ENCODE results near the gene ZNF335. TPM values are rescaled to one million over a fixed set of nuclear protein-coding genes. Genes with fewer than 3 reads are reported as not detected.
"Not testable (repeated sequence)": the region's sequence is repeated elsewhere in the genome, so short reads cannot be mapped to it uniquely, and the experiment has no call there.

ZNF335 gene
- total RNA-seq, 1 donor, result 49.4 TPM

GRCh38 chr20:45909817-45910669 lies 62.0 kb downstream of the ZNF335 start:
- no peaks in the 10 kb centered on the region for H3K27me3 ChIP-seq (ENCODE audit: insufficient read depth, low read length)
- H3K4me3 ChIP-seq (ENCODE audit: low read length), result no peak overlapping the region
- H3K4me1 ChIP-seq (ENCODE audit: insufficient read depth, low read length), result peaks cover 51% of the 10 kb centered on the region
- H3K9me3 ChIP-seq (ENCODE audit: low read depth, low read length), result no peaks in the 10 kb centered on the region

DNA sequence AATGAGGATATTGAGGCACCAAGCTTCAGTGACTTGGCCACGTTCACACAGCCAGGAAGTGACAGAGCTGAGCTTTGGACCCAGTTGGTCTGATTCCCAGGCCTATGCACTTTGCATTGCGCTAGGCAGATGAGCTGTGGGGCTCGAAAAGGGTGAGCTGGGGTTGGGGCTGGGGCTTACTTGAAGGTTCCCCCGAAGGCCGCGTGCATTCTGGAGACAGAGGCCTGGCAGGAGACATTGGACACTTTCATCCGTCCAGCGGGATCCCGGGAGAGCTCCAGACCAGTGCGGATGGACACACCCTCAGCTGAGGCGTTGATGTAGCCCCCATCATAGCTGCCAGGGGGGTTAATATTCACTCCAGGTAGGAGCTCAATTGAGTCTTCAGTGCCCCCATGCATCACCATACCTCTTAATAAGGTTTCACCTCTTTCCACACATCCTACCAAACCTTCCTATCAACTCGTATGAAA lies 62.6 kb downstream of the ZNF335 start:
- H3K27me3 ChIP-seq (ENCODE audit: insufficient read depth, low read length), result no peaks in the 10 kb centered on the region
- no peaks in the 10 kb centered on the region for H3K9me3 ChIP-seq (ENCODE audit: low read depth, low read length)
- no peak overlapping the region for H3K4me3 ChIP-seq (ENCODE audit: low read length)
- H3K4me1 ChIP-seq (ENCODE audit: insufficient read depth, low read length), result peaks cover 45% of the 10 kb centered on the region

- H3K4me3 ChIP-seq (ENCODE audit: low read length), result no peak overlapping the region
- peaks cover 33% of the 10 kb centered on the region for H3K4me1 ChIP-seq (ENCODE audit: insufficient read depth, low read length)
These were observed 63.9 kb downstream of the ZNF335 start for GRCh38 chr20:45908084-45908483.

GRCh38 chr20:45907219-45907948 lies 64.6 kb downstream of the ZNF335 start:
- no peaks in the 10 kb centered on the region for H3K9me3 ChIP-seq (ENCODE audit: low read depth, low read length)
- H3K4me3 ChIP-seq (ENCODE audit: low read length), result no peak overlapping the region
- no peaks in the 10 kb centered on the region for H3K27me3 ChIP-seq (ENCODE audit: insufficient read depth, low read length)
- H3K4me1 ChIP-seq (ENCODE audit: insufficient read depth, low read length), result peaks cover 30% of the 10 kb centered on the region

More at GRCh38 chr20:45908084-45908483, 63.9 kb downstream of the ZNF335 start:
- Histone ChIP-seq H3K9me3 (ENCODE audit: low read depth, low read length) (no peaks in the 10 kb centered on the region), H3K27me3 (ENCODE audit: insufficient read depth, low read length) (no peaks in the 10 kb centered on the region)

GRCh38 chr20:45905505-45906079 lies 66.4 kb downstream of the ZNF335 start:
- Histone ChIP-seq H3K4me3 (ENCODE audit: low read length) (no peak overlapping the region), H3K4me1 (ENCODE audit: insufficient read depth, low read length) (peaks cover 14% of the 10 kb centered on the region), H3K9me3 (ENCODE audit: low read depth, low read length) (no peaks in the 10 kb centered on the region), H3K27me3 (ENCODE audit: insufficient read depth, low read length) (no peaks in the 10 kb centered on the region)

- H3K27me3 ChIP-seq (ENCODE audit: insufficient read depth, low read length), result no peaks in the 10 kb centered on the region
- no peak overlapping the region for H3K4me3 ChIP-seq (ENCODE audit: low read length)
- no peaks in the 10 kb centered on the region for H3K9me3 ChIP-seq (ENCODE audit: low read depth, low read length)
- H3K4me1 ChIP-seq (ENCODE audit: insufficient read depth, low read length), result peaks cover 7% of the 10 kb centered on the region
These were observed 67.2 kb downstream of the ZNF335 start for GRCh38 chr20:45904583-45905504.

- Histone ChIP-seq H3K4me3 (ENCODE audit: low read length) (no peak overlapping the region), H3K27me3 (ENCODE audit: insufficient read depth, low read length) (no peaks in the 10 kb centered on the region), H3K9me3 (ENCODE audit: low read depth, low read length) (no peaks in the 10 kb centered on the region), H3K4me1 (ENCODE audit: insufficient read depth, low read length) (no peaks in the 10 kb centered on the region)
These were observed 69.8 kb downstream of the ZNF335 start for GRCh38 chr20:45902199-45902701.

DNA sequence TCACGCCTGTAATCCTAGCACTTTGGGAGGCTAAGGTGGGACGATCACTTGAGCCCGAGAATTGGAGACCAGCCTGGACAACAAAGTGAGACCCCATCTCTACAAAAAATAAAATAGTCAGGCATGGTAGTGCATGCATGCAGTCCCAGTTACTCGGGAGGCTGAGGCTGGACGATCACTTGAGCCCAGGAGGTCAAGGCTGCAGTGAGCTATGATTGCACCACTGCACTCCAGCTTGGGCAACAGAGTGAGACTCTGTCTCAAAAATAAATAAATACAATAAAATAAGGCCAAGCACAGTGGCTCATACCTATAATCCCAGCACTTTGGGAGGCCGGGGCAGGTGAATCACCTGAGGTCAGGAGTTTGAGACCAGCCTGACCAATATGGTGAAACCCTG lies 70.7 kb downstream of the ZNF335 start:
- not testable (repeated sequence) for H3K27me3 ChIP-seq (ENCODE audit: insufficient read depth, low read length)

GRCh38 chr20:45899046-45899835 lies 72.8 kb downstream of the ZNF335 start:
- Histone ChIP-seq H3K27me3 (ENCODE audit: insufficient read depth, low read length) (no peaks in the 10 kb centered on the region), H3K9me3 (ENCODE audit: low read depth, low read length) (no peaks in the 10 kb centered on the region), H3K4me1 (ENCODE audit: insufficient read depth, low read length) (no peaks in the 10 kb centered on the region), H3K4me3 (ENCODE audit: low read length) (no peak overlapping the region)

More for the DNA sequence above, 70.7 kb downstream of the ZNF335 start:
- not testable (repeated sequence) for H3K4me3 ChIP-seq (ENCODE audit: low read length); H3K9me3 ChIP-seq (ENCODE audit: low read depth, low read length); H3K4me1 ChIP-seq (ENCODE audit: insufficient read depth, low read length)

Other genes with a start within 250 kb of the ZNF335 start
- not detected for gene SPINT4, start 249.9 kb downstream of the ZNF335 start, total RNA-seq
- not detected for gene WFDC3, start 180.3 kb downstream of the ZNF335 start, total RNA-seq
- gene DNTTIP1, start 180.2 kb downstream of the ZNF335 start, total RNA-seq, result 4.4 TPM
- 1.6 TPM for gene UBE2C, start 159.6 kb downstream of the ZNF335 start, total RNA-seq
- 0.73 TPM for gene TNNC2, start 144.9 kb downstream of the ZNF335 start, total RNA-seq
- 5.7 TPM for gene SNX21, start 138.4 kb downstream of the ZNF335 start, total RNA-seq
- 13.9 TPM for gene ACOT8, start 114.8 kb downstream of the ZNF335 start, total RNA-seq
- 0.63 TPM for gene ZSWIM3, start 114.6 kb downstream of the ZNF335 start, total RNA-seq
- gene ZSWIM1, start 91.0 kb downstream of the ZNF335 start, total RNA-seq, result 10.1 TPM
- 0.52 TPM for gene SPATA25, start 84.6 kb downstream of the ZNF335 start, total RNA-seq
- gene NEURL2, start 81.0 kb downstream of the ZNF335 start, total RNA-seq, result 1.9 TPM
- 111 TPM for gene CTSA, start 80.9 kb downstream of the ZNF335 start, total RNA-seq
- gene PLTP, start 60.0 kb downstream of the ZNF335 start, total RNA-seq, result 1.4 TPM
- 48.0 TPM for gene PCIF1, start 37.5 kb downstream of the ZNF335 start, total RNA-seq
- 3.0 TPM for gene MMP9, start 36.7 kb upstream of the ZNF335 start, total RNA-seq
- 0.10 TPM for gene SLC12A5, start 57.0 kb upstream of the ZNF335 start, total RNA-seq
- 15.6 TPM for gene NCOA5, start 117.8 kb upstream of the ZNF335 start, total RNA-seq
- 10.2 TPM for gene CD40, start 146.1 kb upstream of the ZNF335 start, total RNA-seq

All from mononuclear cell (primary cell).